Thyroid gland (tissue), 4 donors: ENCODE data around the gene MAD1L1. TPM values are rescaled to one million over a fixed set of nuclear protein-coding genes. Genes with fewer than 3 reads are reported as not detected.

Experiments
- DNase-seq, 2 donors: peaks; one replicate each; pipeline ENCODE4 v3.0.0-alpha.2; 2019
- H3K27ac ChIP-seq, 3 donors: fragments of 200-600 bp; sonication (generic); 1 replicate in 2 of 3; 2 replicates in 1 of 3; pipeline ENCODE4 v1.5.1; 2016 to 2019; ENCODE audit warnings: mild to moderate bottlenecking in 1 of 3, moderate library complexity in 1 of 3
- H3K27me3 ChIP-seq: fragments of 200-600 bp; sonication (generic); one replicate; pipeline ENCODE4 v1.5.1; 2019
- H3K36me3 ChIP-seq, 2 donors: fragments of 200-600 bp; sonication (generic); one replicate each; pipeline ENCODE4 v1.5.1; 2016 to 2019
- H3K4me1 ChIP-seq, 2 donors: fragments of 200-600 bp; sonication (generic); one replicate each; pipeline ENCODE4 v1.5.1; 2017 to 2019
- H3K4me3 ChIP-seq, 3 donors: fragments of 200-600 bp; sonication (generic); replicated peaks in 1 of 3; 1 replicate in 2 of 3; 2 replicates in 1 of 3; pipeline ENCODE4 v1.5.1; 2016; ENCODE audit warnings: mild to moderate bottlenecking in 1 of 3
- H3K9me3 ChIP-seq: fragments of 200-600 bp; sonication (generic); one replicate; pipeline ENCODE4 v1.5.1; 2017
- POLR2A ChIP-seq, 2 donors: fragments of 450-650 bp; IDR thresholded peaks; one replicate each; pipeline ENCODE4 v1.6.1; 2017; ENCODE audit warnings: antibody characterized with exemption in 2 of 2, mild to moderate bottlenecking in 2 of 2, moderate library complexity in 1 of 2
- WGBS, 2 donors: methylation state at CpG; one replicate each; pipeline ENCODE4 v1.1.5; 2017; 5-methylcytosine and 5-hydroxymethylcytosine counted together
- intact Hi-C: fragments of 100-400 bp; cut with DNase I; formaldehyde crosslinking; loops from one replicate; pipeline ENCODE4 v1.15.1; 2023
- total RNA-seq, 4 donors: library from RNA; depleted of rRNA; stranded (reverse); fragments of >200 nt; gene quantifications; one replicate each; pipeline ENCODE4 v1.2.3, GENCODE V29; 2016
- TF ChIP-seq, protein P1 (sequence below), 6 experiments: fragments of 200-600 bp in 3 of 6; fragments of 450-650 bp in 3 of 6; sonication (generic) in 3 of 6; IDR thresholded peaks; one replicate each; pipeline ENCODE4 v1.5.1; 2016 to 2019; ENCODE audit warnings: antibody characterized with exemption in 6 of 6, mild to moderate bottlenecking in 2 of 6, inconsistent platforms in 1 of 6, moderate library complexity in 1 of 6

MAD1L1 gene
- total RNA-seq, 4 donors from 2014 or later: 27.4 to 38.6 (median 33.9) TPM

DNA sequence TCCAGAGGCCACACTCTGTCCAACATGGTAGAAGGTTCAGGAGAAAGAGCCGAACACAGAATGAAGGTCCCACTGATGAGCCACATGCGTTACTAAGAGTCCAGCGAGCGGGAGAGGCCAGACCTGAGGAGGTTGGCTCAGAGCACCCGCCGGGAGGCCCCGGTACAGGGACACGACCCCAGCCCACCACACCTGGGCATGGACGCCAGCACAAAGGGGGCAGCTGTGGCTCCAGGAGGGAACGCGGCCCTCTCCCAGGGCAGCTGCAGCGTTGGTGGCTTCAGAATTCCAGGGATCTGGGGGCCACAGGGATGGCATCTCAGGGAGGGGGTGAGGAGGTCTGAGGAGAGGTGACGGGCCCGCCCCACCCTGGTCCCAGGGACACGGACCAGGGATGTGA, 280.0 kb downstream of the MAD1L1 start:
- 96 to 98% methylated on average over 8 to 15 of the region's 15 CpGs for WGBS, 2 donors
- intact Hi-C loops: no loop called here
- no peak for TF ChIP-seq POLR2A (IDR thresholded peaks at IDR 0.05)
- TF ChIP-seq, protein P1, sequence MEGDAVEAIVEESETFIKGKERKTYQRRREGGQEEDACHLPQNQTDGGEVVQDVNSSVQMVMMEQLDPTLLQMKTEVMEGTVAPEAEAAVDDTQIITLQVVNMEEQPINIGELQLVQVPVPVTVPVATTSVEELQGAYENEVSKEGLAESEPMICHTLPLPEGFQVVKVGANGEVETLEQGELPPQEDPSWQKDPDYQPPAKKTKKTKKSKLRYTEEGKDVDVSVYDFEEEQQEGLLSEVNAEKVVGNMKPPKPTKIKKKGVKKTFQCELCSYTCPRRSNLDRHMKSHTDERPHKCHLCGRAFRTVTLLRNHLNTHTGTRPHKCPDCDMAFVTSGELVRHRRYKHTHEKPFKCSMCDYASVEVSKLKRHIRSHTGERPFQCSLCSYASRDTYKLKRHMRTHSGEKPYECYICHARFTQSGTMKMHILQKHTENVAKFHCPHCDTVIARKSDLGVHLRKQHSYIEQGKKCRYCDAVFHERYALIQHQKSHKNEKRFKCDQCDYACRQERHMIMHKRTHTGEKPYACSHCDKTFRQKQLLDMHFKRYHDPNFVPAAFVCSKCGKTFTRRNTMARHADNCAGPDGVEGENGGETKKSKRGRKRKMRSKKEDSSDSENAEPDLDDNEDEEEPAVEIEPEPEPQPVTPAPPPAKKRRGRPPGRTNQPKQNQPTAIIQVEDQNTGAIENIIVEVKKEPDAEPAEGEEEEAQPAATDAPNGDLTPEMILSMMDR (IDR thresholded peaks at IDR 0.05): no peak
- no peak for DNase-seq
- no peaks in the 10 kb centered on the region for H3K4me1 ChIP-seq
- no peak overlapping the region for H3K27ac ChIP-seq
- H3K36me3 ChIP-seq: peaks cover 0 to 4% of the 10 kb centered on the region in 2 donors
- H3K27me3 ChIP-seq: no peaks in the 10 kb centered on the region
- no peak overlapping the region for H3K4me3 ChIP-seq
- H3K9me3 ChIP-seq: no peaks in the 10 kb centered on the region

DNA sequence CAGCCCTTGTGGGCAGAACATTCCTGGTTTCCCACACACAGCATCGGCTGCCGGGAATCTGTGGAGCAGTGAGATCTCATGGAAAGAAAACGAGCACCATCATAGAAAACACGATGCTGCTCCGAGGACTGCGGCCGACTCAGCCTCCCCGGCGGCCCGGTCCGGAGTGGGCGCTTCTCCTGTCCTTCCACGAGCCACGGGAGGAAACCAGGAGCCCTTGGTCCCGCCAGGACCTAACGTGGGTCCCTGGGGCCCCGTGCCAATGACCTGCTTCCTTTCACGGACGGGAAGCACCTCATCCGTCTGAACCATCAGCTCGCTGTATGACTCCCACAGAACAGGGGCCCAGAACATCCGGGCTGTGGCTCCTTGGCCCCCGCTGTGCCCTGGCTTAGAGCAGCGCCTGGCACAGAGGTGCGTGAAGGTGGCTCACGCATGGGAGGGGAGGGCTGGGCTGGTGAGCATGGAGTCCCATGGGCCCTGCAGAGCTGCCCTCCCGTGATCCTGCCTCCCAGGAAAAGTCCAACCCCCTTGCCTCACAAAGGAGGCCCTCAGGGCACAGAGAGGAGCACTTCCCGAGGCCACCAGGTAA, 280.5 kb downstream of the MAD1L1 start:
- H3K36me3 ChIP-seq: peaks cover 0 to 3% of the 10 kb centered on the region in 2 donors
- H3K9me3 ChIP-seq: no peaks in the 10 kb centered on the region
- no peak for DNase-seq
- H3K4me3 ChIP-seq: no peak overlapping the region
- intact Hi-C loops: no loop called here
- no peak overlapping the region for H3K27ac ChIP-seq
- H3K27me3 ChIP-seq: no peaks in the 10 kb centered on the region
- no peaks in the 10 kb centered on the region for H3K4me1 ChIP-seq
- no peak for TF ChIP-seq POLR2A (IDR thresholded peaks at IDR 0.05)
- TF ChIP-seq, protein P1 (IDR thresholded peaks at IDR 0.05): no peak
- 98 to 99% methylated on average over 24 to 28 of the region's 28 CpGs for WGBS, 2 donors

DNA sequence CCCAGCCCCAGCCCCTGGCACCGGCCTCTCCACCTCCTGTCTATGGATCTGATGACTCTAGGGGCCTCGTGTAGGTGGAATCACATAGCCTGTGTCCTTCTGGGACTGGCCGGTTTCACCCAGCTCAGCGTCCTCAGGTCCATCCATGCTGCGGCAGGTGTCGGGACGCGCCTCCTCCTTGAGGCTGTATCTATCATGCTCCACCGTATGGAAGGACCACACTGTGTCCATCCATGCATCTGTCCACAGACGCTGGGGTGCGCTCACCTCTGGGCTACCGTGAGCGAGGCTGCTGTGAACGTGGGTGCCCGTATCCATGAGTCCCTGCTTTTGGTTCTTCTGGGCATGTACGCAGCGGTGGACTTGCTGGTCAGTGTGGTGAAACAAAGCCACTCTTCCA, 281.1 kb downstream of the MAD1L1 start:
- H3K9me3 ChIP-seq: no peaks in the 10 kb centered on the region
- no peak for TF ChIP-seq POLR2A (IDR thresholded peaks at IDR 0.05)
- TF ChIP-seq, protein P1 (IDR thresholded peaks at IDR 0.05): no peak
- no peak for DNase-seq
- WGBS, 2 donors: 86 to 96% methylated on average over 12 to 13 of the region's 17 CpGs
- H3K4me1 ChIP-seq: no peaks in the 10 kb centered on the region
- intact Hi-C loops: no loop called here
- H3K36me3 ChIP-seq: no peaks in the 10 kb centered on the region
- no peak overlapping the region for H3K27ac ChIP-seq
- no peaks in the 10 kb centered on the region for H3K27me3 ChIP-seq
- H3K4me3 ChIP-seq: no peak overlapping the region

DNA sequence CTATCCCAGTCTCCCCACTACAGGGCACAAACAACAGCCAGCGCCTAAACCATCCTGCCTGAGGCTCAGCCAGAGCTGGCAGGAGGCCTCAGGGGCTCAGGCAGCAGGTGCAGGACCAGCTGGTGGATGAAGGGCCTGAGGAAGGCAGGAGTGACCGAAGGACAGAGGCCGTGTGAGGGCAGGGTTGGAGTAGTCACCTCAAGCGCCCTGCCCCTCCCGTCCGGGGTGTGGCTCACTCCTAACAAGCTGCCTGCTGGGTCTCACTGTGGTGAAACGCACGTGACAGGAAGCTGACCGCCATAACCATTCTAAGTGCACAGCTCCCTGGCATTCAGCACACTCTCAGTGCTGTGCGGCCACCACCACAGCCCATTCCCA, 281.6 kb downstream of the MAD1L1 start:
- WGBS, 2 donors: 64 to 83% methylated on average over 8 to 10 of the region's 10 CpGs

More for the DNA sequence above, 281.6 kb downstream of the MAD1L1 start:
- no peaks in the 10 kb centered on the region for H3K4me1 ChIP-seq
- DNase-seq: peak in 1 of 2 donors; percentile 12
- H3K4me3 ChIP-seq: no peak overlapping the region
- no peaks in the 10 kb centered on the region for H3K36me3 ChIP-seq
- no peak overlapping the region for H3K27ac ChIP-seq
- H3K27me3 ChIP-seq: no peaks in the 10 kb centered on the region
- TF ChIP-seq, protein P1 (IDR thresholded peaks at IDR 0.05): no peak
- TF ChIP-seq POLR2A (IDR thresholded peaks at IDR 0.05): no peak
- H3K9me3 ChIP-seq: no peaks in the 10 kb centered on the region
- intact Hi-C loops: no loop called here
